ENCODE data around the gene HTRA3. TPM values are rescaled to one million over a fixed set of nuclear protein-coding genes. Genes with fewer than 3 reads are reported as not detected.

HTRA3 gene
- total RNA-seq, 1 donor from 2014 or later, result 3.4 TPM

DNA sequence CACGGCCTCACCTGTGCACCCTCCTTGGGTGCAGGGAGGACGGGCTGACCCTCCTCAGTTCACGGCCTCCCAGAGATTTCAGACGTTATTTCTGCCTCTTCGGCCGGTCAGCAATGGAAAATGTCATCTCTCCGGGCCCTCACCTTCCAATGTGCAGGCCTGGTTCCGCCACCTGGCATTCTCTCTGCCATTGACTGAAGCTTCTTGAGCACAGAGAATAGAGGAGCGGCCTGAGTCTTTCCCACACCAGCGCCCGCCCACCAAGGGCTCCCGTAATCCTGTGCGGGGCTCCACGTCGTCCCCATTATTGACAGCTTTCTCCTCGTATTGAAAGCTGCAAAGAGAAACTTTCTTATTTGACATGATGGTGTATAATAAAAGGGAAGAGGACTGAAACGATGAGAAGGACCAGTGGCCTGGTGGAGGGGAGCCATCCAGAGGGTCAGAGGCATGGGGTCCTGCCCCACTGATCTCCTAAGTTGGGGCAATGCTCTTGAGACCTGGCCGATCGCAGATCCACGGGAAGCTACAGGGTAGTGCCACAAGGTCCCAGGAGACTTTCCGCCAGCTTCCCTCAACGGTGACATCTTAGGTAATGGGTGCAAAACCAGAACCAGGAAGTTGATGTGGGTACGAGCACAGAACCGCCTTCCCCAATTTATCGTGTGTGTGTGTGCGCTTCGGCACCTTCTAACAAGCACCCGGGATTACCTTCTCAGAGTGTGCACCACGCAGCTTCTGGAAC lies 20.6 kb downstream of the HTRA3 start:
- Mint-ChIP-seq H3K27ac (ENCODE audit: unreplicated experiment) (peak overlapping the region; percentile 19), H3K9me3 (peaks cover 5% of the 10 kb centered on the region), H3K4me1 (no peaks in the 10 kb centered on the region), H3K36me3 (ENCODE audit: low read depth) (no peaks in the 10 kb centered on the region), H3K4me3 (no peak overlapping the region), H3K27me3 (ENCODE audit: low read depth) (no peaks in the 10 kb centered on the region)
- TF ChIP-seq, protein P1, sequence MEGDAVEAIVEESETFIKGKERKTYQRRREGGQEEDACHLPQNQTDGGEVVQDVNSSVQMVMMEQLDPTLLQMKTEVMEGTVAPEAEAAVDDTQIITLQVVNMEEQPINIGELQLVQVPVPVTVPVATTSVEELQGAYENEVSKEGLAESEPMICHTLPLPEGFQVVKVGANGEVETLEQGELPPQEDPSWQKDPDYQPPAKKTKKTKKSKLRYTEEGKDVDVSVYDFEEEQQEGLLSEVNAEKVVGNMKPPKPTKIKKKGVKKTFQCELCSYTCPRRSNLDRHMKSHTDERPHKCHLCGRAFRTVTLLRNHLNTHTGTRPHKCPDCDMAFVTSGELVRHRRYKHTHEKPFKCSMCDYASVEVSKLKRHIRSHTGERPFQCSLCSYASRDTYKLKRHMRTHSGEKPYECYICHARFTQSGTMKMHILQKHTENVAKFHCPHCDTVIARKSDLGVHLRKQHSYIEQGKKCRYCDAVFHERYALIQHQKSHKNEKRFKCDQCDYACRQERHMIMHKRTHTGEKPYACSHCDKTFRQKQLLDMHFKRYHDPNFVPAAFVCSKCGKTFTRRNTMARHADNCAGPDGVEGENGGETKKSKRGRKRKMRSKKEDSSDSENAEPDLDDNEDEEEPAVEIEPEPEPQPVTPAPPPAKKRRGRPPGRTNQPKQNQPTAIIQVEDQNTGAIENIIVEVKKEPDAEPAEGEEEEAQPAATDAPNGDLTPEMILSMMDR (conservative IDR thresholded peaks at IDR 0.05), result no peak
- no peak for DNase-seq (ENCODE audit: low read depth, low spot score)

DNA sequence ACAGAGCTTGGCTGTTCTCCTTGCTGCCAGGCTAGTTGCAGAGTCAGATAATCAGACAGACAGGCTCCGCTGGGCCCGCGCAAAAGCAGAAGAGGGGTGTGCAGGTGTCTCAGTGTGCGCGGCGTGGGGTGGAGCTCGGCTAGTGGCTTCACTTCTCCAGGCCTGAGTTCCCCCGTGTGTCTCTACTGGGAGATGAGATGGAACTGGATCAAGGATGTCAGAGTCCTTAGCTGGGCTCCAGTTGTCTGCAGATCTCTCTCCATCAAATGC lies 21.1 kb downstream of the HTRA3 start:
- H3K4me3 Mint-ChIP-seq, result no peak overlapping the region

DNA sequence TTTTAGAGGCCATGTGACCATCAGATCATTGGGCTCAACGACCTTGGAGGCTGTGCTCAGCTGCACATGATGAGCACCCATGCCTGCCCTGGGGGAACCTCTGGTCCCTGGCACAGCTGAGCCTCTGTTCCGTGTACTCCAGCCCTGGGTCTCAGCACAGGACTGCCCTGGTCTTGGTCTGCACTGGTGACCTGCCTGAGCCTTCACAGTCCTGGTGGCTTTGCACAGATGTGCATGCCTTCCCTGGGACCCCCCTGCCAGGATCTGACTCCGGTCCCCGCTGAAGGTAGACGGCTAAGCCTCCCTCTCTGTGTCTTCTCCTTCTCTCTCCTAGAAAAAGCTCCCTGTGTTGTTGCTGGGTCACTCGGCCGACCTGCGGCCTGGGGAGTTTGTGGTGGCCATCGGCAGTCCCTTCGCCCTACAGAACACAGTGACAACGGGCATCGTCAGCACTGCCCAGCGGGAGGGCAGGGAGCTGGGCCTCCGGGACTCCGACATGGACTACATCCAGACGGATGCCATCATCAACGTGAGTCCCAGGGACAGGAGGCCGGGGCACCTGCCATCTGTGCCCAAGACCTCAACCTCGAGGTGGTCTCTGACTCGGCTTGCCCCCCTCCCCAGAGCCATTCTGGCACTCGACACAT lies 21.6 kb downstream of the HTRA3 start:
- H3K4me1 Mint-ChIP-seq, result no peaks in the 10 kb centered on the region
- no peak overlapping the region for H3K4me3 Mint-ChIP-seq
- DNase-seq (ENCODE audit: low read depth, low spot score), result no peak
- H3K9me3 Mint-ChIP-seq, result peaks cover 5% of the 10 kb centered on the region
- H3K27me3 Mint-ChIP-seq (ENCODE audit: low read depth), result no peaks in the 10 kb centered on the region
- no peaks in the 10 kb centered on the region for H3K36me3 Mint-ChIP-seq (ENCODE audit: low read depth)
- TF ChIP-seq, protein P1 (conservative IDR thresholded peaks at IDR 0.05), result no peak
- no peak overlapping the region for H3K27ac Mint-ChIP-seq (ENCODE audit: unreplicated experiment)

More for the DNA sequence above, 21.1 kb downstream of the HTRA3 start:
- TF ChIP-seq, protein P1 (conservative IDR thresholded peaks at IDR 0.05), result no peak
- no peaks in the 10 kb centered on the region for H3K27me3 Mint-ChIP-seq (ENCODE audit: low read depth)
- H3K9me3 Mint-ChIP-seq, result peaks cover 5% of the 10 kb centered on the region
- no peaks in the 10 kb centered on the region for H3K4me1 Mint-ChIP-seq
- DNase-seq (ENCODE audit: low read depth, low spot score), result no peak
- no peaks in the 10 kb centered on the region for H3K36me3 Mint-ChIP-seq (ENCODE audit: low read depth)
- H3K27ac Mint-ChIP-seq (ENCODE audit: unreplicated experiment), result no peak overlapping the region

DNA sequence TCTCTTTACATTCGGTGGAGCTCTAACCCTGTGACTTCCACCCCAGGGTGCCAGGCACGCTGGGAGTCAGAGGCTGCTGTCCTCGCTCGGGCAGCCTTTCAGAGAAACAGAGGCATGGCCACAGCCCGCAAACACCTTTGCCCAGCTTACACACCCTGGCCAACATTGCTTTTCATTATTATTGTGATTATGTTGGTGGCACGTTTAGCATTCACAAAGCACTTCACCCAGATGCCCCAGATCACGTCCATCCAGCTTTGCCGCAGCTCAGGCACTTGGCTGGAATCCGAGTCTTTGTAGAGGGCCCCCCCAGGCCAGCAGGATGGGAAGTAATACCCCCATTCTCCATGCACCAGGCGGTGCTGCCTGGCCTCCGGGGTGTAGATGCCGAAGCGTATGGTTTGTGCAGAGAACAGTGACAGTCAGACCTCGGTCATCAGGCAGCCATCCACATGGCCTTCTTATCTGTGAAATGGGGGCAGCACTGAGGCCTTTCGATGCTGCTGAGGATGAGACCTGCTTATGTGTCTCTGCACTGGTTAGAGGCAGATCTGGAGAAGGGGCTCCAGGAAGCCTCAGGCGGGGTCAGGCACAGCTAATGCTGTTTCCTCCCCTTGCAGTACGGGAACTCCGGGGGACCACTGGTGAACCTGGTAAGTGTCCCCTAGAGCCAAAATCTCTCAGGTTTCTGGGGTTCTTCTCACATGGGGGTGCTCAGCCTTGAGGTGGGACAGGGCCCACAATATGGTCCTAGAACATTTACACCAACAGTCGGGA lies 22.3 kb downstream of the HTRA3 start:
- Mint-ChIP-seq H3K27ac (ENCODE audit: unreplicated experiment) (no peak overlapping the region), H3K4me3 (no peak overlapping the region)
- DNase-seq (ENCODE audit: low read depth, low spot score), result no peak

DNA sequence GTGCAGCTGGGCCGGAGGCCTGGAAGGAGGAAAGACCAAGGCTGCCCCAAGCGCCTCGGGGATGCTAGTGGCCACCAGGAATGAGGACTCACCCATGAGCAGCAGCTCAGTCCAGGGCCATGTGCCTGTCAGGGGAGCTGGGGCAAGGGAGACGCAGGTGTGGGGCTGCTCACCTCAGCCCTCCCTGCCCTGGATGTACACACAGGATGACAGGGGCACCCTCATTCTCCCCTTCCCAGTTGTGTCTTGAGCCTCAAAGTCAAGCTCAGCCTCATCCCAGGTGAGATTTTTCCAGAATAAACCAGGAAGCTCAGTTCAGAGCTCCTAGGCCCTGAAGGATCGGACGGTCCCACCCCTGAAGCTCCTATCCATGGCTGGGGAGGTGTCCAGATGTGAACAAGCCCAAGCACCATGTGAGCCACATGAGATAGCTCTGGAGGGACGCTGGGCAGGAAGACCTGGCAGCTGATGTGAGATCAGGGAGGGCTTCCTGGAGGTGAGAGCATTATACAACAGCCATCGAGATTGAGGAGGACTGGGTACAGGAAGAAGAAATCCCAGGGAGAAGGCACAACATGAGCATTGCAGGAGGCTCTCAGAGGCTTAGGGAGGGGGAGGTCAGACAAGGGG lies 23.0 kb downstream of the HTRA3 start:
- H3K27me3 Mint-ChIP-seq (ENCODE audit: low read depth), result no peaks in the 10 kb centered on the region
- peak overlapping the region; percentile 60 for H3K27ac Mint-ChIP-seq (ENCODE audit: unreplicated experiment)

More for the DNA sequence above, 22.3 kb downstream of the HTRA3 start:
- no peaks in the 10 kb centered on the region for H3K4me1 Mint-ChIP-seq
- H3K9me3 Mint-ChIP-seq, result peaks cover 5% of the 10 kb centered on the region
- TF ChIP-seq, protein P1 (conservative IDR thresholded peaks at IDR 0.05), result no peak
- no peaks in the 10 kb centered on the region for H3K36me3 Mint-ChIP-seq (ENCODE audit: low read depth)
- H3K27me3 Mint-ChIP-seq (ENCODE audit: low read depth), result no peaks in the 10 kb centered on the region

More for the DNA sequence above, 23.0 kb downstream of the HTRA3 start:
- DNase-seq (ENCODE audit: low read depth, low spot score), result no peak
- H3K36me3 Mint-ChIP-seq (ENCODE audit: low read depth), result no peaks in the 10 kb centered on the region
- TF ChIP-seq, protein P1 (conservative IDR thresholded peaks at IDR 0.05), result no peak
- H3K4me3 Mint-ChIP-seq, result no peak overlapping the region
- peaks cover 5% of the 10 kb centered on the region for H3K9me3 Mint-ChIP-seq
- H3K4me1 Mint-ChIP-seq, result no peaks in the 10 kb centered on the region

Data from neural crest cell (in vitro differentiated cells).